HG02610 (cell line): ENCODE measurements around the gene CRIP1.

Experiments used
- ATAC-seq: cut with Tn5 transposase; IDR thresholded peaks from one replicate; pipeline ENCODE4 v1.9.1; 2021; ENCODE audit warnings: mild to moderate bottlenecking, moderate library complexity; ENCODE audit not compliant: unreplicated experiment

CRIP1 gene

GRCh38 chr14:105492031-105492970 is 5.6 kb downstream of the CRIP1 start:
- no peak for ATAC-seq

GRCh38 chr14:105492971-105493871 is 6.5 kb downstream of the CRIP1 start:
- ATAC-seq, result no peak

DNA sequence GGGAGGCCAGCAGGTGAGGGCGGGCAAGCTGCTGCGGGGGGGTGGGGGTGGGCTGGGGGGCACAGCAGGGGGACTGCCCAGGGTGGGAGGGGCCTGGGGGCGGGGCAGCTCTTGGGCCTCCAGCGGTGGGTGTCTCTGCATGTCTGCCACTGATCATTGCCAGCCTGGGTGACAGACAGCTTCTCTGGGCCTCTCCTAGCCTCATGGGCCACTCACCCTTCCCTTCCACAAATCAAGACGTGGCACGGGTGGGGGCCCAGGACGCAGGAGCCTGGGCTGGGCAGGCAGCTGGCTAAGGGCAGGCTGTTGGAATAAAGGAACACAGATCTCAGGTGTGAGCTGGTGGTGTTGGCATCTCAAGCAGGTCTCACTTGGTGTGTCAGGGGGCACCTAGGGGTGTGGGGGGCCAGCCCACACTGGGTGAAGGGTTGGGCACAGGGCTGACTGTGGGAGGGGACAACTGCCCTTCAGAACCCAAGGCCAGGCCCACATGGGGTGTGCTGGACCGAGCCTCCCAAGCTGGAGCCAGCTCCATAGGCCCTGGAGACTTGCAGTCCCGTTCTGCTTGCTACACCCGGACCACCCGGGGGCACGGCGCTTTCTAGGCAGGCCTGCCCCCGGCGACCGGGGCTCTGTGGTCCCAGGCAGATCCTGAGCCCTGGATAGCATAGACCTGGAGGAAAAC is 7.4 kb downstream of the CRIP1 start:
- ATAC-seq, result no peak

GRCh38 chr14:105494606-105494929 is 7.9 kb downstream of the CRIP1 start:
- ATAC-seq, result no peak

GRCh38 chr14:105495101-105495989 is 8.7 kb downstream of the CRIP1 start:
- ATAC-seq, result no peak

DNA sequence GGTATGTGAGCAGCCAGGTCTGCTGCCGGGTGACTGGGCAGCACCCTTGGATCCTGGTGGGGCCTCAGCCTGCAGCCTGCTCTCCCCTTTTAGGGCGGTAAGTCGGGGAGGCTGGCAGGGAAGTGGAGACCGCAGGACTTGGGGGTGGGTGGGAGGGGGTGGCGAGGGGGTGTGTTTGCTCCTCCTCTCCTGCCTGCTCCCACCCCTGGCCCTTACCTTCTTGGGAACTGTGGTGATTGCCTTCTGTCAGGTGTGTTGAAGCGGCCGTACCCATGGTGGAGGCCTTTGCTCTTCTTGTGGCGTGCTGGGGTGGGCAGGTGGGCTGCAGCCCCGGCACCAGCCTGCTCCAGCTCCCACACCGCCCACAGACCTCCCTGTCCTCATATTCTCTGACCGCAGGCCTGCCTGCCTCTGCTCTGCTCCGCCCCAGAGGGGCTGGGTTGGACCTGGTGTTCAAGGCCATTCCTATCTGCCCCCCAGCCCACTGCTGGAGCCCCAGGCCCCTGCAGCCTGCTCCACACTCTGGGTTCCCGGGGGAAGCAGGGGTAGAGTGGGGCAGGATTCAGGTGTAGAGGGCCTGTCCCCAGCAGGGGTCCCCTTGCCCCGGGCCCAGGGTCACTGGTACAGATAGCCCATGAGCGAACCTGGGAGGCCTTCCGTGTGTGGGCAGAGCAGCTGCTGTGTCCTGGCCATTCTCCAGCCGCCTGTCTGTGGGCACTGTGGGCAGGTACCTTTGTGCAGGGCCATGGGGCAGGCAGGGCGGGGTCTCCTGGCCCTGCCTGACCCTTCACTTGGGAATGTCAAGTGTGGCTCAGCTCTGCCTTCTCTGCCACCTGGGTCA is 9.5 kb downstream of the CRIP1 start:
- ATAC-seq, result no peak

DNA sequence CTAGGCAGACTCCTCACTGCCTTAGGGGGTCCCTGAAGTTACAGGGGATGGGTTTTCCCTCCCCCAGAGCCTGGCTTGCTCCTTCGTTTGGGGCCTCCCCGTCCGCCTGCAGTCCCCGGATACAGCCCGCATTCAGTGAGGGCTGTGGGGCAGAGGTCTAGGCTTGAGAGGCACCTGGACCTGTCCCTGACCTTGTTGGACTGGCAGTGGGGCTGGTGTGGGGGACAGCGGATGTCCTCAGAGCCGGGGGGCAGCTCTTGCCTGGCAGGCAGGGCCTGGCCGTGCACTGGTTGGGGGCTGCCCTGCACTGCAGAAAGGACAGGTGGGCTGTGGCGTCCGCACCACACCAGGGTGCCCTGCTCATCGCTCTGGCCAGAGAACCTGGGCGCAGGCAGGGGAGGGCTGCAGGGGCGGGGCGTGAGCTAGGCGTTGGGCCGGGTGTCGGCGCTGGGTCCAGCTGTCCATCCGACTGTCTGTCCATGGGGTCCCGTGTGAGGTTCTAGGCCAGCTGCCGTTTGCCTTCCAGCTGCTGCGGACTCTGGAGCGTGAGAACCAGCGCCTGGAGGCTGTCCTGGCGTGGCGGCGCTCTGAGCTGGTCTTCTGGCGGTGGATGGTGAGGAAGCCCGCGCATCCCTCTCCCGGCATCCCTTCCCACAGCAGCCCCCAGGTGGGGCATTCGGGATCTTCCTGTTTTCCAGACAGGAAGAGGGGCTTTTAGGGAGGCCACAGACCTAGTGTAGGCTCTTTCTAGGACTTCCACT is 10.3 kb downstream of the CRIP1 start:
- no peak for ATAC-seq

GRCh38 chr14:105497671-105498429 is 11.2 kb downstream of the CRIP1 start:
- ATAC-seq, result no peak

DNA sequence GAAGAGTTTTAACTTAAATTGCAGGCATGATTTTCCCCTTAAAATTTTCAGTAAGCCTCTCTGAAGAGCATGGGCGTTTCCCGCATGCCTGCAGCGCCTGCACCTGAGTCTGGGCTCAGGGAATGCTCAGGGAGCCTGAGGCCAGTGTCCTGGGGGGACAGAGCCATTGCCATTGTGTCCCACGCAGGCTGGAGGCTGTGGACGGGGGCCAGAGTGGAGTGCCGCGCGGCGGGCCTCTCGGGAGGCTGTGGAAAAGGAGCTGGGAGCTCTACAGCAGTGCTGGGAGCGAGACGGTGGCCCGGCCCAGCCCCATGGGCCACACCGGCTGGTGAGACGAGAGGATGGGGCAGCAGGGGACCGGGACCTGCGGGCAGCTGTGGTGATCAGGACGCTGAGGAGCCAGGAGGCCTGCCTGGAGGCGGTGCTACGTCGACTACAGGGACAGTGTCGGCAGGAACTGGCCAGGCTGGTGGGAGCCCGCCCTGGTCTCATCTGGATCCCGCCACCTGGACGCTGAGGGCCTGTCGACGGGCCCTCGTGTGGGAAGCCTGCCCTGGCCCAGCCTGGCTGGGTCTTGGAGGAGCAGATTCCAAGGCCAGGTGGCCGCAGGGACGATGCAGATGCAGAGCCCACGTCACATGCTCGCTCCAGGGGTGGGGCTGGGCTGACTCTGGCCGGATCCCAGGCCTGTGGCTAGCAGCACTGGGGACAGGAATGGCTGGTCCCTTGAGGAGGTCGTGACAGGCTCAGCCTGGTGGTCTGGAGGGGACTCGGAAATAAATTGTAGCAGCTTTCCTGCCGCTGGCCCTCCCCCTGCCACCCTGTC is 12.0 kb downstream of the CRIP1 start:
- no peak for ATAC-seq

DNA sequence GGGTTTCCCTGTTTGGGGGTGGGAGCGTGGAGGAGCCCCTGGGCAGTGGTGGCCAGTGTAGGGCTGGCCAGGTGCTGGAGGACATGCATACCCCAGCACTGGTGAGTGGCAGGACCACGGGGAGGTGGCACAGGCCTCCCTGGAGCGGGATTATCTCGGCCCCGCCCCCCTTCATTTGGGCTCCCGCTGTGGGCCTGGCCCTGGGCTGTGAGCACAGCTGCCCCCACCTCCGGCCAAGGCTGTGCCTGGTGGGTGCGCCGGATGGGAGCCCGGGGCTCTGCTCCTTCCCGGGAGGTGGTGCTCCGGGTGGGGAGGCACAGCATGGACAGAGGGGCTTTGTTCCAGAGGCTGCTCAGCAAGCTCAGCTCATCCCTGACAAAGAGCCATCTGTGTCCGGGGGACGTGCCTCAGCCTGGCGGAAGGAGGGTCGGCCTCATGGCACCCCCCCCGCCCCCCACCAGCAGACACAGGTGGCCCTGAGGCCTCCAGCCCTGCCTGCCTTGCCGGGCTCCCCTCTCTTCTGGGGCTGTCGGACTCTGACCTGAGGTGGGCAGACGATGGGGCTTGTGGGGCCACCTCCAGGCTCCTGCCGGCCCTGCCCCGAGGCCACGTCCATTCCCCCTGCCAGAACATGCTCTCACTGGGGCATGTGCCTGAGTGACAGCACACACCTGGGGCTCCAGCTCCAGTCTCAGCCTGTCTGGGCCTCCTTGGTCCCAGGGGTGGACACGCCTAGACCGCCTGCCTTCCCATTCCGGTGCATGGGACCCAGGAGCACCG is 12.8 kb downstream of the CRIP1 start:
- no peak for ATAC-seq

GRCh38 chr14:105500036-105500725 is 13.5 kb downstream of the CRIP1 start:
- ATAC-seq, result no peak

DNA sequence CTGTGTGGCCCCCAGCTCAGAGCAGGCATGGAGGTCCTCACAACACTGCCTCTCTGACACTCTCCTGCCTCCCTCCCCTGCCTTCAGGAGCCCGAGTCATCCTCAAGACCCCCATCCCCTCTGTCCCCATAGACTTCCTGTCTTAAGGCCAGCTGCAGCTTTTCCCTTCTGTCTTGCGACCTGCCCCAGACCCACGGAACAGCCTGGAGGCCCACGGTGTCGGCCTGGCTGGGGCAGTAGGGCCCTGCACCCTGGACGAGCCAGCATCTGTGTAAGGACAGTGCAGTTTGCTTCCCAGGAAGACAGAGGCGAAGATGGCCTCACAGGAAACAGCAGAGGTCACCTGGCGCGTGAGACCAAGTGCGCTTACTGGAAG is 14.0 kb downstream of the CRIP1 start:
- no peak for ATAC-seq

- no peak for ATAC-seq
Observed at GRCh38 chr14:105501504-105502291, 15.0 kb downstream of the CRIP1 start.

DNA sequence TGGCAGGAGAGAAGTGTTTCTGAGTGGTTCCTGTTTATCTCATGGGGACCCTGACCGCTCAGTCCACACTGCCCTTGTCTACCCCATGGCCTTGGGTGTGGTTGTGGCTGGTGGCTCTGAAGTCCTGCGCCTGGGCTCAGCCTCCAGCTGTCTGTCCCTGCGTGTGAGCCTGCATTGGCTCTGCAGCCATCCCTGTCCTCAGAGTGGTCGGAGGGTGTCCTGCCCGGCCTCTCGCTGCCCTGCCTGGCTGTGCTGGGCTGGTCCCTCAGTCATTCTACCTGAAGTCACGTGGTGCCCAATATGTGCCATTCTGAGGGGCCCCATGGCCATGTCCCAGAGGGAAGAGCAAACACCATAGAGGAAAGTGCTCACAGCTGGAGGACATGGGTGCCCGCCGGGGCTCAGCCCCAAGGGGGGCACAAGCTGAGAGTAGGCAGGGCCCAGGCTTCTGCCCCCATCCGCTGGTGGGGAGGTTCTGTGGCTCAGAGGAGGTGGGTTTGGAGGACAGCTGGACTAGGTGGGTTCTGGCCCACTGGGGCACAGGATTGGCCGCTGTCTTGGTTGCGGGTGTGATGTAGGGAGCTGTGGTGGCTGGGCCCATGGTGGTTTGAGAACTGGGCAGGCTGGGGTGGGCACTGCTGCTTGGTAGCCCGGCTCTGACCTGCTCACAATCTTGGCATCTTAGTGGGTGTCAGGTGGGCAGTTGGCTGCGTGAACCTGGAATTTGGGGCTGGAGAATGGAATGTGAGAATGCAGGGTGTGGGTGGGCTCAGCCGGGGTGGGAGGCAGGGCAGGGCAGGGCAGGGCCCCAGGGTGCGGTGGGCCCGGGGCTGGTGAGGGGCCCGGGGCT is 16.0 kb downstream of the CRIP1 start:
- ATAC-seq, result no peak
